Activated T-cell treated with anti-CD3 and anti-CD28 coated beads, Interleukin-2, amount 50 U/mL, for 72 hours (primary cell): Measurements from ENCODE around the gene KLHDC7B. TPM values are rescaled to one million over a fixed set of nuclear protein-coding genes. Genes with fewer than 3 reads are reported as not detected.
"Not testable (repeated sequence)": the region's sequence is repeated elsewhere in the genome, so short reads cannot be mapped to it uniquely, and the experiment has no call there.

Source experiments
- ATAC-seq, 2 donors: fragments of 150-1000 bp; cut with Tn5 transposase; replicated peaks in 1 of 2; 2 replicates each; pipeline ENCODE4 v1.10.0; 2021; ENCODE audit warnings: moderate library complexity in 2 of 2, mild to moderate bottlenecking in 1 of 2
- DNase-seq, 2 donors: peaks; one replicate each; pipeline ENCODE4 v3.0.0; 2021 to 2022; ENCODE audit warnings: mixed read lengths in 1 of 2
- H3K27ac Mint-ChIP-seq: one replicate; pipeline ENCODE4 v1.8.0; 2022; ENCODE audit warnings: mild to moderate bottlenecking, moderate library complexity, mixed read lengths
- H3K27me3 Mint-ChIP-seq: one replicate; pipeline ENCODE4 v1.8.0; 2022; ENCODE audit warnings: low read depth, mixed read lengths
- H3K36me3 Mint-ChIP-seq, 2 donors: one replicate each; pipeline ENCODE4 v1.8.0; 2022; ENCODE audit warnings: mixed read lengths in 2 of 2, mild to moderate bottlenecking in 1 of 2; ENCODE audit not compliant: insufficient read depth in 2 of 2
- H3K4me1 Mint-ChIP-seq: one replicate; pipeline ENCODE4 v1.8.0; 2022; ENCODE audit warnings: low read depth, mixed read lengths
- H3K4me3 Mint-ChIP-seq, 2 donors: one replicate each; pipeline ENCODE4 v1.8.0; 2022; ENCODE audit warnings: mild to moderate bottlenecking in 2 of 2, mixed read lengths in 2 of 2, moderate library complexity in 2 of 2
- H3K9me3 Mint-ChIP-seq, 2 donors: one replicate each; pipeline ENCODE4 v1.8.0; 2022; ENCODE audit warnings: mixed read lengths in 2 of 2
- total RNA-seq, 2 donors: library from RNA; stranded (reverse); gene quantifications; one replicate each; pipeline ENCODE4 v1.2.3, GENCODE V29; 2022

The KLHDC7B gene
- total RNA-seq, 2 donors from 2014 or later = 45.5 to 49.1 TPM

- ATAC-seq (no peak), DNase-seq (no peak)
- peaks cover 13 to 18% of the 10 kb centered on the region in 2 donors for H3K36me3 Mint-ChIP-seq
- peak overlapping the region; percentile 90 to 96 for H3K4me3 Mint-ChIP-seq
- H3K9me3 Mint-ChIP-seq = no peaks in the 10 kb centered on the region
- peaks cover 45% of the 10 kb centered on the region for H3K4me1 Mint-ChIP-seq
- no peaks in the 10 kb centered on the region for H3K27me3 Mint-ChIP-seq
- H3K27ac Mint-ChIP-seq = peak overlapping the region; percentile 19
Observed at GRCh38 chr22:50528682-50529415, 16.9 kb upstream of the KLHDC7B start.

- no peak overlapping the region for H3K27ac Mint-ChIP-seq
- peak overlapping the region; percentile 90 to 96 for H3K4me3 Mint-ChIP-seq
- H3K36me3 Mint-ChIP-seq = peaks cover 12 to 20% of the 10 kb centered on the region in 2 donors
- no peaks in the 10 kb centered on the region for H3K27me3 Mint-ChIP-seq
- DNase-seq (no peak), ATAC-seq (no peak)
- peaks cover 49% of the 10 kb centered on the region for H3K4me1 Mint-ChIP-seq
- no peaks in the 10 kb centered on the region for H3K9me3 Mint-ChIP-seq
Observed at GRCh38 chr22:50529416-50529896, 16.2 kb upstream of the KLHDC7B start.

GRCh38 chr22:50529897-50530579, 15.7 kb upstream of the KLHDC7B start, which contains the start of gene TYMP:
Gene TYMP, minus strand, starts transcription at chr22:50530012. Its CDS starts 303 bp downstream, at chr22:50529709.
- H3K4me1 Mint-ChIP-seq = peaks cover 47% of the 10 kb centered on the region
- no peaks in the 10 kb centered on the region for H3K27me3 Mint-ChIP-seq
- no peaks in the 10 kb centered on the region for H3K9me3 Mint-ChIP-seq
- DNase-seq = peak; percentile 87 to 90
- H3K27ac Mint-ChIP-seq = peak within 1 kb of the TSS; percentile 96
- peak; percentile 30 to 35 for ATAC-seq
- peak within 1 kb of the TSS; percentile 96 to 98 for H3K4me3 Mint-ChIP-seq
- H3K36me3 Mint-ChIP-seq = peaks cover 9 to 20% of the 10 kb centered on the region in 2 donors

DNA sequence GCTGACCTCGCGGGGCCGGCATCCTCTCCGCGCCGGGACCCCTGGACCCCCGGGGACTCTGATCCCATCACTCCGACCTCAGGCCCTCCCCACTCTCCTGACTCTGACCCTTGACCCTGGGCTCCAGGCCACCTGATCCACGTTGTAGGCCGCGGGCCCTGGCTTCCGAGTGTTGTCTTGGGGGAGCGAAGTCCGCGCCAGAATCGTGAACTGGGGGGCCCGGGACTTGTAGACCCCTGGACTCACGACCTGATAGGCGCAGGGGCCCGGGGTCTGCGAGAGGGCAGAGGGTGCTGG, 15.2 kb upstream of the KLHDC7B start:
- H3K27ac Mint-ChIP-seq = peak overlapping the region; percentile 96
- ATAC-seq = peak; percentile 0 to 1
- H3K36me3 Mint-ChIP-seq = peaks cover 9 to 20% of the 10 kb centered on the region in 2 donors
- peaks cover 47% of the 10 kb centered on the region for H3K4me1 Mint-ChIP-seq
- no peaks in the 10 kb centered on the region for H3K27me3 Mint-ChIP-seq
- peak overlapping the region; percentile 96 to 98 for H3K4me3 Mint-ChIP-seq
- no peaks in the 10 kb centered on the region for H3K9me3 Mint-ChIP-seq
- no peak for DNase-seq

DNA sequence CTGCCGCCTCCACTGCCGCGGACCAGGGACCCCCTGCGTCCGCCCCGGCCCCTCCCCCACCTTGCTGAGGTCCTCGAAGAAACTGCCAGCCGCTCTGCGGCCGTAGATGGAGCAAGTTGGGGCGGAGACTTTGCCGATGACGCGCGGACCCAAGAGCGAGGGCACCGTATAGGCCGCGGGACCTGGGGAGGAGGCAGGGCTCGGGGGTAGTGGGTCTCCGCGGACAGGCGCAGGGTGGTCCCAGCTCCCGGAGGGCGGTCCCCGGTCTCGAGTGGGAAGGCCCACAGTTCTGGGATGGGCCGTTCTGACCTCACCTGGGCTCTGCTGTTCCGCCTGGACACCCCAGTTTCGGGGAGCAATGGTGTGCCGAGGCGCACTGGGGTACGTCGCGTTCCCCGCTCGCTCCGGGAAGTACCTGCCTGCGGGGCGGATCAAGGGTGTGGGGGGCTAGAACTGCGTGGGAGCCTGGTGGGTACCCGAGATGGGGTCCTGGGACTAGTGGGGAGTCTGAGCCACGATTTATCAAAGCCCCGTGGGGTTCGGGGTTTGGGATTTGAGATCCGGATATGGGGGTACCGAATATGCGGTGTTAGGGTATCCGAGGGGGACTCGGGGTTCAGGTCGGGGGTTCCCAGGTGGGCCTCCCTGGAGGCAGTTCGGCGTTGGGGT, 14.7 kb upstream of the KLHDC7B start:
- Mint-ChIP-seq H3K4me1 (peaks cover 48% of the 10 kb centered on the region), H3K9me3 (no peaks in the 10 kb centered on the region)

DNA sequence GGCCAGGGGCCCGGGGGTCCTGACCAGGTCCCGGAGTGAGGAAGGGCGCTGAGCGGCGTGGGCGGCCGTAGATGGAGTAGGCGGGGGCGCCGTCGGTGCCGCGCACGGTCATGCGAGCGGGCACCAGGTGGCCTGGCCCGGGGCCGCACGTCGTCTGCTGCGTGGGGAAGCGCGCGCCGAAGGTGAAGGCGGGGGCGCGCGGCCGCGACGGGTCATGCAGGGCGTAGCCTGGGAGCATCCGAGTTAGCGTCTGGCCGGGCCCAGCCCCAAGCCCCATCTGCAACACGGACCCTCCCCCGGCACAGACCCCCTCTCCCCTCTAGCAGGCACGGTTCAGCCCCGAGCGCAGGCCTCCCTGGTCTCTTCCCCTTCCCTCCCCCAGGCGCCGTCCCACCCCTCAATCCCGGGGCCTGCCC, 14.1 kb upstream of the KLHDC7B start:
- peak overlapping the region; percentile 96 to 98 for H3K4me3 Mint-ChIP-seq
- peaks cover 53% of the 10 kb centered on the region for H3K4me1 Mint-ChIP-seq
- DNase-seq (peak; percentile 81 to 89), ATAC-seq (peak; percentile 52 to 53)
- no peaks in the 10 kb centered on the region for H3K9me3 Mint-ChIP-seq
- peaks cover 9 to 20% of the 10 kb centered on the region in 2 donors for H3K36me3 Mint-ChIP-seq
- H3K27me3 Mint-ChIP-seq = no peaks in the 10 kb centered on the region
- H3K27ac Mint-ChIP-seq = peak overlapping the region; percentile 95

More for the DNA sequence above, 14.7 kb upstream of the KLHDC7B start:
- DNase-seq = peak; percentile 89 to 91
- peaks cover 9 to 20% of the 10 kb centered on the region in 2 donors for H3K36me3 Mint-ChIP-seq
- H3K4me3 Mint-ChIP-seq = peak overlapping the region; percentile 96 to 98
- H3K27ac Mint-ChIP-seq = peak overlapping the region; percentile 95
- peak; percentile 51 for ATAC-seq
- no peaks in the 10 kb centered on the region for H3K27me3 Mint-ChIP-seq

- peaks cover 53% of the 10 kb centered on the region for H3K4me1 Mint-ChIP-seq
- DNase-seq (no peak), ATAC-seq (no peak)
- peak overlapping the region; percentile 96 to 98 for H3K4me3 Mint-ChIP-seq
- no peaks in the 10 kb centered on the region for H3K9me3 Mint-ChIP-seq
- peaks cover 9 to 20% of the 10 kb centered on the region in 2 donors for H3K36me3 Mint-ChIP-seq
- no peaks in the 10 kb centered on the region for H3K27me3 Mint-ChIP-seq
- peak overlapping the region; percentile 93 for H3K27ac Mint-ChIP-seq
Observed at GRCh38 chr22:50531962-50532674, 13.6 kb upstream of the KLHDC7B start.

DNA sequence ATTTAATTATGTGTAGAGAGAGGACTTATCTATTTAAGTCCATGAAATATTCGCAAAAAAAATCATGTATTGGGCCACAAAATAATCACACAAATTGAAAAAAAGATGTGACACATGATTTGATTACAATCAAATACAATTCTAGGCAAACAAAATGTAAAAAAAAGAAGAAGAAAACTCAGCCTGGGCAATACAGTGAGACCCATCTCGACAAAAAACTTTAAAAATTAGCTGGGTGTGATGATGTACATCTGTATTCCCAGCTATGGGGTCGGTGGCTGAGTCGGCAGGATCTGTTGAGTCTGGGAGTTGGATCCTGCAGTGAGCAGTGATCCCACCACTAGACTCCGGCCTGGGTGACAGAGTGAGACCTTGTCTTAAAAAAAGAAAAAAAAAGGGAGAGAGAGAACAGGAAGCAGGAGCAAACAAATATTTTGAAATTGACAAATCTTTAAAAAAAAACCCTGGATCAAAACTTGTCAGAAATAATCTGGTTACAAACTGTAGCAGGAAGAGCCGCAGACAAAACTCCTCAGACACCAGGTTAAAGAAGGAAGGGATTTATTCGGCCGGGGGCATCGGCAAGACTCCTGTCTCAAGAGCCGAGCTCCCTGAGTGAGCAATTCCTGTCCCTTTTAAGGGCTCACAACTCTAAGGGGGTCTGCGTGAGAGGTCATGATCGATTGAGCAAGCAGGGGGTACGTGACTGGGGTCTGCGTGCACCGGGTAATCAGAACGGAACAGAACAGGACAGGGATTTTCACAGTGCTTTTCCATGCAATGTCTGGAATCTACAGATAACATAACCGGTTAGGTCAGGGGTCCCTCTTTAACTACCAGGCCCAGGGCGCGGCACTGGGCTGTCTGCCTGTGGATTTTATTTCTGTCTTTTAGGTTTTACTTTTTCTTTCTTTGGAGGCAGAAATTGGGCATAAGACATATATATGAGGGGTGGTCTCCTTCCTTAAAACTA, 12.6 kb upstream of the KLHDC7B start:
- DNase-seq (no peak), ATAC-seq (no peak)
- Mint-ChIP-seq H3K4me1 (peaks cover 53% of the 10 kb centered on the region), H3K27ac (peak overlapping the region; percentile 93), H3K4me3 (peak overlapping the region; percentile 96 to 98), H3K27me3 (no peaks in the 10 kb centered on the region), H3K36me3 (peaks cover 6 to 15% of the 10 kb centered on the region in 2 donors), H3K9me3 (no peaks in the 10 kb centered on the region)

DNA sequence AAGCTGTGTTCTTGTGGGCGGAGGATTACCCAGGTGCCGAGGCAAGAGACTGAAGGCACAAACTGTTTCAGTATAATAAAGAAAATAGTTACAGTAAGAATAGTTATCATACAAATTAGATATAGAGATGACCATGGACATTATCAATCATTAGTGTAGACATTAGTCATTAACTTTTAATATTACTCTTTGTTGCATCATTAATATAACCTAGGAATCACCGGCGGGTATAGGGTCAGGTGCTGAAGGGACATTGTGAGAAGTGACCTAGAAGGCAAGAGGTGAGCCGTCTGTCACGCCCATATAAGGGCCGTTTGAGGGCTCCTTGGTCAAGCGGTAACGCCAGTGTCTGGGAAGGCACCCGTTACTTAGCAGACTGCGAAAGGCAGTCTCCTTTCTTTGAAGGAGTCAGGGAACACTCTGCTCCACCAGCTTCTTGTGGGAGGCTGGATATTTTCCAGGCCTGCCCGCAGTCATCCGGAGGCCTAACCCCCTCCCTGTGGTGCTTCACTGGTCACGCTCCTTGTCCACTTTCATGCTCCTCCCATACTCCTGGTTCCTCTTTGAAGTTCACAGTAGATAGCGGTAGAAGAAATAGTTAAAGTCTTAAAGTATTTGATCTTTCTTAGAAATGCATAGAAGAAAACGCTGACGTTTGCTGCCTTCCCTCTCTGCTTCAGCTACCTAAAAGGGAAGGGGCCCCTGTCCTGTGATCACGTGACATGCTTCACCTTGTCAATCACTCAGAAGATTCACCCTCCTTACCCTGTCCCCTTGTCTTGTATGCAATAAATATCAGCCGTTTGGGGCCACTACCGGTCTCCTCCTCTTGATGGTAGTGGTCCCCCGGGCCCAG, 11.6 kb upstream of the KLHDC7B start:
- Mint-ChIP-seq H3K36me3 (peaks cover 5 to 15% of the 10 kb centered on the region in 2 donors), H3K4me3 (peak overlapping the region; percentile 96 to 98), H3K4me1 (peaks cover 55% of the 10 kb centered on the region), H3K27ac (peak overlapping the region; percentile 93)
- not testable (repeated sequence) for H3K27me3 Mint-ChIP-seq, DNase-seq, ATAC-seq, H3K9me3 Mint-ChIP-seq

- Mint-ChIP-seq H3K27ac (no peak overlapping the region), H3K36me3 (peaks cover 5 to 15% of the 10 kb centered on the region in 2 donors), H3K9me3 (no peaks in the 10 kb centered on the region), H3K27me3 (no peaks in the 10 kb centered on the region), H3K4me1 (peaks cover 65% of the 10 kb centered on the region), H3K4me3 (no peak overlapping the region)
- DNase-seq (no peak), ATAC-seq (no peak)
Observed at GRCh38 chr22:50535113-50535512, 10.6 kb upstream of the KLHDC7B start.

- ATAC-seq (no peak), DNase-seq (no peak)
- Mint-ChIP-seq H3K4me1 (peaks cover 76% of the 10 kb centered on the region), H3K27ac (peak overlapping the region; percentile 57), H3K4me3 (no peak overlapping the region), H3K36me3 (peaks cover 3 to 13% of the 10 kb centered on the region in 2 donors), H3K27me3 (no peaks in the 10 kb centered on the region), H3K9me3 (no peaks in the 10 kb centered on the region)
Observed at GRCh38 chr22:50536226-50536625, 9.5 kb upstream of the KLHDC7B start.
